ENCODE results near the gene RETREG3. TPM values are rescaled to one million over a fixed set of nuclear protein-coding genes. Genes with fewer than 3 reads are reported as not detected.

The RETREG3 gene
- polyA plus RNA-seq, 1 of the 3 experiments (the other 2 are of a cell fraction): 13.3 TPM

- TF ChIP-seq NRF1 (IDR thresholded peaks at IDR 0.05; ENCODE audit: low read depth, low read length): peak; percentile 86
- TF ChIP-seq CTCF (IDR thresholded peaks at IDR 0.05): no peak; the same call in 1 of the 2 replicates
- TF ChIP-seq FOSL2 (IDR thresholded peaks at IDR 0.05; ENCODE audit: borderline replicate concordance, low read depth): no peak
- no peak for TF ChIP-seq EP300 (IDR thresholded peaks at IDR 0.05; ENCODE audit: borderline replicate concordance in 1 of 2, low read depth in 1 of 2, low read length in 1 of 2)
- TF ChIP-seq SIN3A (IDR thresholded peaks at IDR 0.05; ENCODE audit: borderline replicate concordance, low read depth, low read length): peak; percentile 81; the same call in 1 of the 2 replicates
- TF ChIP-seq USF1 (IDR thresholded peaks at IDR 0.05; ENCODE audit: borderline replicate concordance, low read depth): peak; percentile 99
- TF ChIP-seq MAX (IDR thresholded peaks at IDR 0.05; ENCODE audit: low read depth): peak; percentile 70; the same call in 1 of the 2 replicates
- no peak for TF ChIP-seq FOXM1 (IDR thresholded peaks at IDR 0.05; ENCODE audit: low read depth)
Measured at GRCh38 chr17:42566883-42567573, 42.1 kb downstream of the RETREG3 start, which contains the start of gene MLX (continued).

- peaks cover 4 to 32% of the 10 kb centered on the region in 2 experiments; a peak in 3 of 4 replicates for H3K4me1 ChIP-seq (ENCODE audit: control insufficient read depth in 1 of 2, insufficient read depth in 2 of 2, low read depth in 1 of 2, low read length in 1 of 2)
- no peaks in the 10 kb centered on the region for H3K9me3 ChIP-seq
- H3K36me3 ChIP-seq (replicated peaks in 1 of 2; ENCODE audit: control insufficient read depth in 1 of 2, insufficient read depth in 2 of 2, low read length in 1 of 2): peaks cover 35 to 52% of the 10 kb centered on the region in 2 experiments
- H3K9me2 ChIP-seq: no peaks in the 10 kb centered on the region
- CTCF ChIA-PET: interaction anchor here (0.7 to 8.3 kb wide), 4 partner anchors 12 to 156 kb away, joined by 3 to 51 read pairs (median 25); partner anchors contain the start of gene PSMC3IP
- H3K4me3 ChIP-seq (ENCODE audit: low read depth in 2 of 2, low read length in 1 of 2): peak overlapping the region; percentile 76 to 92; a peak in 3 of 4 replicates
- H3K79me2 ChIP-seq (ENCODE audit: insufficient read depth): peaks cover 81% of the 10 kb centered on the region
- no peaks in the 10 kb centered on the region for H4K20me1 ChIP-seq (ENCODE audit: insufficient read depth)
- H3K4me2 ChIP-seq: peak overlapping the region; percentile 98; the same call in 1 of the 2 replicates
- POLR2A ChIA-PET: interaction anchor here (1.3 kb wide), 1 partner anchor 11 kb away, joined by 5 read pairs; the partner anchor contains the start of gene PSMC3IP
- H2AFZ ChIP-seq (ENCODE audit: low read depth): peak overlapping the region; percentile 78
- no peak for DNase-seq
- H3K27me3 ChIP-seq (ENCODE audit: insufficient read depth): no peaks in the 10 kb centered on the region
- H3K9ac ChIP-seq: peak overlapping the region; percentile 30; the same call in 1 of the 2 replicates
- H3K27ac ChIP-seq (ENCODE audit: low read depth in 2 of 2, low read length in 1 of 2): peak overlapping the region; percentile 43 to 85; a peak in 3 of 4 replicates
- H3F3A ChIP-seq (replicated peaks; ENCODE audit: insufficient read depth): peaks cover 35% of the 10 kb centered on the region
- WGBS (ENCODE audit: low lambda C conversion rate): 70% methylated on average over 11 of the region's 28 CpGs
- no peak for TF ChIP-seq ELF1 (IDR thresholded peaks at IDR 0.05)
- TF ChIP-seq RCOR1 (IDR thresholded peaks at IDR 0.05; ENCODE audit: low read length): no peak
- no peak for TF ChIP-seq ZBTB33 (IDR thresholded peaks at IDR 0.05; ENCODE audit: borderline replicate concordance, low read depth)
- no peak for TF ChIP-seq FOSL2 (IDR thresholded peaks at IDR 0.05; ENCODE audit: borderline replicate concordance, low read depth)
- TF ChIP-seq SMC3 (IDR thresholded peaks at IDR 0.05; ENCODE audit: low read depth, low read length): no peak
- TF ChIP-seq TEAD4 (IDR thresholded peaks at IDR 0.05; ENCODE audit: borderline replicate concordance, insufficient read depth): no peak
- TF ChIP-seq YY1 (IDR thresholded peaks at IDR 0.05; ENCODE audit: low read depth): no peak
- no peak for TF ChIP-seq SIN3A (IDR thresholded peaks at IDR 0.05; ENCODE audit: borderline replicate concordance, low read depth, low read length)
- no peak for TF ChIP-seq MAX (IDR thresholded peaks at IDR 0.05; ENCODE audit: low read depth)
- no peak for TF ChIP-seq FOXJ3 (CRISPR knock-in tag; IDR thresholded peaks at IDR 0.05)
- TF ChIP-seq GATA2 (CRISPR knock-in tag; IDR thresholded peaks at IDR 0.05): no peak
- TF ChIP-seq CTCF (IDR thresholded peaks at IDR 0.05): no peak
- no peak for TF ChIP-seq CHD2 (IDR thresholded peaks at IDR 0.05; ENCODE audit: low read length, partially characterized antibody)
- TF ChIP-seq FOXM1 (IDR thresholded peaks at IDR 0.05; ENCODE audit: low read depth): no peak
- no peak for TF ChIP-seq EP300 (IDR thresholded peaks at IDR 0.05; ENCODE audit: borderline replicate concordance in 1 of 2, low read depth in 1 of 2, low read length in 1 of 2)
- no peak for TF ChIP-seq TCF12 (IDR thresholded peaks at IDR 0.05)
- TF ChIP-seq POLR2AphosphoS5 (IDR thresholded peaks at IDR 0.05; ENCODE audit: low read depth, low read length): no peak
- TF ChIP-seq NFIC (IDR thresholded peaks at IDR 0.05; ENCODE audit: borderline replicate concordance): no peak
- TF ChIP-seq RAD21 (IDR thresholded peaks at IDR 0.05; ENCODE audit: low read length): no peak
Measured at GRCh38 chr17:42566215-42566882, 42.8 kb downstream of the RETREG3 start.
